Hepatic stellate cell (primary cell): ENCODE data around the gene BMPR2.
A peak's percentile ranks its signal among the peaks of the same experiment; 100 is the strongest.
"Not testable (repeated sequence)": the region's sequence is repeated elsewhere in the genome, so short reads cannot be mapped to it uniquely, and the experiment has no call there.

Experiments
- DNase-seq: peaks from one replicate; pipeline ENCODE4 v3.0.0; 2011; ENCODE audit warnings: low spot score

The BMPR2 gene

DNA sequence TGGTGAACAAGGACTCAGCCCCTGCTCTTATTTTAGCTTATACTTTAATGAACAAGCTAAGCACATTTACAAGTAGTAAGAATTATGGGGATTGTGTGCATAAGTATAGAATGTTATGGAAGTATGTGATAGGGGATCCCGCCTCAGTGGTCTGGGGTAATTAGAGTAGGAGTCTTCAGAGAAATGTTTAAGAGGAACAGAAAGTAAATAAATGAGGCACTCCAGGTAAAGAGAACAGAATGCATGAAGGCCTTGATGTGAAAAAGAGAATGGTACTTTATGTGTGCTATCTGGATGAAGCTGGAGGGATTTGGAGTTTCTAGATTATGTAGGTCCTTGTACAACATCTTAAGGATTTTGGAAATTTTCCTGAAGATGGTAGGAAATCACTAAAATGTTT lies 76.6 kb downstream of the BMPR2 start:
- no peak for DNase-seq

- no peak for DNase-seq
Observed at GRCh38 chr2:202454536-202454935, 78.4 kb downstream of the BMPR2 start.

DNA sequence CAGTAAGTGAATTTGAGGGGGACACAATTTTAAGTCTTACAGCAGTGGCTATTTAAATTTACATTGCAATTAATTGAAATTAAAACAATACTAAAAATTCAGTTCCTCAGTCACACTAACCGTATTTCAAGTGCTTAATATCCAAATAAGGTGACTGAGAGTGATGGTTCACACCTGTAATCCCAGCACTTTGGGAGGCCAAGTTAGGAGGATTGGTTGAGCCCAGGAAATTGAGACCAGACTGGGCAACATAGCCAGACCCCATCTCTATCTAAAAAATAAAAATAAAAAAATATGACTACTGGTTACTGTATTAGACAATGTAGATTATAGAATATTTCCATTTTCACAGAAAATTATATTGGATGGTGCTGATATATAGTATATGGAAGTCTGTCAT lies 79.0 kb downstream of the BMPR2 start:
- DNase-seq, result no peak

DNA sequence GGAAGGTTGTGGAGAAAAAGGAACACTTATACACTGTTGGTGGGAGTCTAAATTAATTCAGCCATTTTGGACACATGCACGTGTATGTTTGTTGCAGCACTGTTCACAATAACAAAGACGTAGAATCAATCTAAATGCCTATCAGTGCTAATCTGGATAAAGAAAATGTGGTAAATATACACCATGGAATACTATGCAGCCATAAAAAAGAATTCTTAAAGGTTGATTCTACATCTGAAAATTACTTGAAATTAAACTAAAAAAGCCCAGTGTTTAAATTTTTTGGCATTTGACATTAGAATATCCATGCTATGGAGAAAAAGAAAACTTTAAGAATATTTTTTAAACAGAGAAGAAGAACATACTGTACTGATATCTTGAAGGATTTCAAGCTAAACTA lies 84.0 kb downstream of the BMPR2 start:
- no peak for DNase-seq

- no peak for DNase-seq
Observed at GRCh38 chr2:202479090-202479489, 103.0 kb downstream of the BMPR2 start.

GRCh38 chr2:202479610-202480009 lies 103.5 kb downstream of the BMPR2 start:
- DNase-seq, result no peak

DNA sequence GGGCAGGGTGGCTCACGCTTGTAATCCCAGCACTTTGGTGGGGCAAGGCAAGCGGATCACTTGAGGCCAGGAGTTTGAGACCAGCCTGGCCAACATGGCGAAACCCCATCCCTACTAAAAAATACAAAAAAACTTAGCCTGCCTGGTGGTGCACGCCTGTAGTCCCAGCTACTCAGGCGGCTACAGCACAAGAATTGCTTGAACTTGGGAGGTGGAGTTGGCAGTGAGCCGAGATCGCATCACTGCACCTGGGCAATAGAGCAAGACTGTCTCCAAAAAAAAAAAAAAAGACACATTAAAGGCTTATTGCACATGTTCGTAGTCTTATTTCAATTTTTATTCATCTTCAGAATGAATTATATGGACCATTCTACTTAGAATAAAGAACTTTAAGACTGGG lies 110.2 kb downstream of the BMPR2 start:
- DNase-seq, result no peak

DNA sequence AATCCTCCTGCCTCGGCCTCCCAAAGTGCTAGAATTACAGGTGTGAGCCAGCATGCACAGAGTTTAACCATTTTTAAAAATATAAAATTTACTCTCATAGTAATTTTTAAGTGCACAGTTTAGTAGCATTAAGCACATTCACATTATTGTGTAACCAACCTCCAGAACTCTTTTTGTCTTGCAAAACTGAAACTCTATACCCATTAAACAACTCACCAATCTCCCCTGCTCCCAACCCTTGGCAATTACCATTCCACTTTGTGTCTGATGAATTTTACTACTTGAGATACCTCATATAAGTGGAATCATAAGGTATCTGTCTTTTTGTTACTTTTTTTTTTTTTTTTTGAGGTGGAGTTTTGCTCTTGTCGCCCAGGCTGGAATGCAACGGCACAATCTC lies 112.5 kb downstream of the BMPR2 start:
- DNase-seq, result no peak

DNA sequence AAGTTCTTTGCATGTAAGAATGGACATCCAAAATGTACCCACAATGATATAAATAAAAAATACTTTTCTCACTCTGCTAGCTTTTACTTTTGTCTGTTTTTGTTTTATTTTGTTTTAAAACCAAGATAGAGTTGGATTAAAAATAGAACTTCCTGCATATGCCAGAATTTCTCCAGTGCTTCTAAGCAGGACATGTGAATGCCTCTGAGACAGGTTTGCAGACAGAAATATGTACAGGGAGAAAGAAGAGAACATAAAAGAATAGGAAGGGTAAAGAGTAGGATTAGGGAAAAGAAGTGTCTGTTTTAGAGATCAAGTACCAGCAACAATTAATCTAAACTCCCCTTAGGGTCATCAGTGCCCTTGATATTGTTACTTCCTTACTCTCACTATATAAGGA lies 114.4 kb downstream of the BMPR2 start:
- DNase-seq, result no peak

DNA sequence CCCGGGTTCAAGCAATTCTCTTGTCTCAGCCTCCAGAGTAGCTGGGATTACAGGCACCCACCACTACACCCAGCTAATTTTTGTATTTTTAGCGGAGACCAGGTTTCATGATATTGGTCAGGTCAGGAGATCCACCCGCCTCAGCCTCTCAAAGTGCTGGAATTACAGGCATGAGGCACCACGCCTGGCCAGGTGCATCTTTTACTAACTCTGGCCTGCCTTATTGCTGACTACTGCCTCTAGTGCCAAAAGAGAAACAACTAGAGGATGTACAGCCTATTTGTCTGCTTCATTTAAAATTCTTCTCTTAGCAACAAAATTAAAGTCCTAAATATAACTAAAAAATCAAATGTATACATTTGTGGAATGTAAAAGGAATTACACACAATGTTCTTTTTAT lies 115.4 kb downstream of the BMPR2 start:
- DNase-seq, result no peak

GRCh38 chr2:202494300-202495229 lies 118.4 kb downstream of the BMPR2 start:
- peak; percentile 86 for DNase-seq

- no peak for DNase-seq
Observed at GRCh38 chr2:202495230-202495604, 119.1 kb downstream of the BMPR2 start.

DNA sequence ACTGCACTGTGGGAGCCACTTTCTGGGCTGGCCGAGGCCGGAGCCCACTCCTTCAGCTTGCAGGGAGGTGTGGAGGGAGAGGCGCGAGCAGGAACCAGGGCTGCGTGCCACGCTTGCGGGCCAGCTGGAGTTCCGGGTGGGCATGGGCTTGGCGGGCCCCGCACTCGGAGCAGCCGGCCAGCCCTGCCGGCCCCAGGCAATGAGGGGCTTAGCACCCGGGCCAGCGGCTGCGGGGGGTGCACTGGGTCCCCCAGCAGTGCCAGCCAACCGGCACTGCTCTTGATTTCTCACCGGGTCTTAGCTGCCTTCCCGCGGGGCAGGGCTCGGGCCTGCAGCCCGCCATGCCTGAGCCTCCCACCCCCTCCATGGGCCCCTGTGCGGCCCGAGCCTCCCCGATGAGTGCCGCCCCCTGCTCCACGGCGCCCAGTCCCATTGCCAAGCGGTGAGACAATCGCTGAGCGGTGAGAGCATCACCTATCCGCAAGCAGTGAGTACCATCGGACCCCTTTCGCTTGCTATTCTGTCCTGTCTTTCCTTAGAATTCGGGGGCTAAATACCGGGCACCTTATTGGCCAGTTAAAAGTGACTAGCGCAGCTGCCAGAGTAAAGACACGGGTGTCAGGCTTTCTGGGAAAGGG lies 120.8 kb downstream of the BMPR2 start:
- not testable (repeated sequence) for DNase-seq

DNA sequence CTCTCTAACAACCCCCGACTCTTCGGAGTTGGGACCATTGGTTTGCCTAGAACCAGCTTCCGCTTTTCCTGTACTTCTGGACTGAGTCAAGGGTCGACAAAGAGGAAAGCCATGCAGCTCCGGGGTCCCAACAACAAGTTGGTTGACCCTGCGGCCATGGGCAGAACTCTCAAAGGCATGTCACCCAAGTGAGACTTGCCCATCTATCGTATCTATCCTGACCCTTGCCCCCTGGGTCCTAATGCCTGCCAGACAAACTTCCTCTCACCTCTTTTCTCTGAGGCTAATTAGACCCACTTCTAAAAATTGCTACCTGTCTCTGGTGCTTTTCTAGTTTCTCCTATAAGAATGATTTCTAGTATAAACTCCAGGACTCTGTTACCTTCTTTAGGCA lies 121.3 kb downstream of the BMPR2 start:
- DNase-seq, result not testable (repeated sequence)

- not testable (repeated sequence) for DNase-seq
Observed at GRCh38 chr2:202499841-202500240, 123.7 kb downstream of the BMPR2 start.

DNA sequence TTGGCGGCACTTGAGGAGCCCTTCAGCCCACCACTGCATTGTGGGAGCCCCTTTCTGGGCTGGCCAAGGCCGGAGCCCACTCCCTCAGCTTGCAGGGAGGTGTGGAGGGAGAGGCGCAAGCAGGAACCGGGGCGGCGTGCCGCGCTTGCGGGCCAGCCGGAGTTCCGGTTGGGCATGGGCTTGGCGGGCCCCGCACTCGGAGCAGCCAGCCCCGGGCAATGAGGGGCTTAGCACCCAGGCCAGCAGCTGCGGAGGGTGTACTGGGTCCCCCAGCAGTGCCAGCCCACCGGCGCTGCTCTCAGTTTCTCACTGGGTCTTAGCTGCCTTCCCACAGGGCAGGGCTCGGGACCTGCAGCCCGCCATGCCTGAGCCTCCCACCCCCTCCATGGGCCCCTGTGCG lies 127.1 kb downstream of the BMPR2 start:
- not testable (repeated sequence) for DNase-seq

DNA sequence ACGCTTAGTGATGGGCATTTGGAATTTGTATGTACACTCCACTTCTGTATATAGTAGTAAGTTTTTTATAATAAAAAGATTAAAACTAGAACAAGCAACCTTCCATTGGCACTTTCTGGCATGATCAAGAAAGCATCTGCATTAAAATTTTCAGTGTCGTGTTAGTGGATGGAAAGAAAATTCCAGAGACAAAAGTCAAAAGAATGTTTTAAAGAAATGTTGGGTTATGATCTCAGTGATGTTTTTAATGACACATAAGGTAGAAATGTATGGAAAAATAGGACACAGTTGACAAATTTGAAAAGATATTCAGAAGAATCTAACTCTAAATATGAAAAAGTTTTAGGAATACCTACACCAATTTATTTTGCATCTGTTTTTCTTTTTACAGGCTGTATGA lies 132.6 kb downstream of the BMPR2 start:
- DNase-seq, result peak; percentile 66

GRCh38 chr2:202510911-202511310 lies 134.8 kb downstream of the BMPR2 start:
- DNase-seq, result no peak

DNA sequence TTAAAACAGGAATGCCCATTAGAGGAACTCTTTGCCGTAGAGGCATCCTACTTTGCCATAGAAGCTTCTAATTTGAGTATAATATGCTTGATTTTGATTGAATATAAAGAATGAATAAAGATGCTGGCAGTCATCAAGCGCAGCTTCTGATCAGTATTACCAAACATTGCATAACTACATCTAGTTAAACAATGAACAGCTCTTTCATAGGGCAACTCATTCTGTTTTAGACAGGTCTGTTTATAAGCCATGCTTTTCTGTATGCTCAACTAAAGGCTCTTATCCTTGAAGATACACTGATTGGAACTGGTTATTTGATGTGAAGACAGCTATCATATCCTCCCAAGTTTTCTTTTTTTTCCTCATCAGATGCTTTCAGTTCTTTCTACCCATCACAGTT lies 136.0 kb downstream of the BMPR2 start:
- no peak for DNase-seq

DNA sequence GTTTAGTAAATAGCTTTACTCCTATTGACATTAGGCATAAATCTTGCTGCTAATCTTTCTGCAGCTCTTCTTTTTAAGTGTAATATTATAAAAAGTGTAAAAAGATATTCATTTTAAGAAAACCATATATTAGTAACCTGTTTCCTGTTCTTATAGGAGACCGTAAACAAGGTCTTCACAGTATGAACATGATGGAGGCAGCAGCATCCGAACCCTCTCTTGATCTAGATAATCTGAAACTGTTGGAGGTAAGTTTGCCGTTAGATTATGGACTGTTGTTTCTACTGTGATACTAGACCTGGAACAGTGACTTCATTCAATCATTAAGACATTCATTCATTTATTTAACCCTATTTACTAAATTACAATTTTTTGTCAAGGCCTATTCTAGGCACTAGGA lies 138.6 kb downstream of the BMPR2 start:
- DNase-seq, result no peak

- DNase-seq, result no peak
Observed at GRCh38 chr2:202519453-202519852, 143.3 kb downstream of the BMPR2 start.

DNA sequence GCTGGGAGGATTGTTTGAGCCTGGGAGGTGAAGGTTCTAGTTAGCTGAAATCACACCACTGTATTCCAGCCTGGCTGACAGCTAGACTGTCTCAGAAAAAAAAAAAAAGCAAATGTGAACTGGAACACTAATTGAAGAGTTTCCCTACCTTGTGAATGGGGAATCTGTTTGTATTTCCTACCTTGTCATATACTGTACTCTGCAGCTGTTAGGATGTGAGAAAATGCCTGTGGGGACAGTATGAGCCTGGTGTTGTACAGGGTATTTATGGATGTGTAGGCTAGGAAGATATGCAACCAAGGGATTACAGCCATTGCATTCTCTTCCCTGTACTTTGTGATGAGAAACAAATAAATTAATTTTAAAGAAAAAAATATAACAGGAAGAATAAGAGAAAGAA lies 145.3 kb downstream of the BMPR2 start:
- no peak for DNase-seq

DNA sequence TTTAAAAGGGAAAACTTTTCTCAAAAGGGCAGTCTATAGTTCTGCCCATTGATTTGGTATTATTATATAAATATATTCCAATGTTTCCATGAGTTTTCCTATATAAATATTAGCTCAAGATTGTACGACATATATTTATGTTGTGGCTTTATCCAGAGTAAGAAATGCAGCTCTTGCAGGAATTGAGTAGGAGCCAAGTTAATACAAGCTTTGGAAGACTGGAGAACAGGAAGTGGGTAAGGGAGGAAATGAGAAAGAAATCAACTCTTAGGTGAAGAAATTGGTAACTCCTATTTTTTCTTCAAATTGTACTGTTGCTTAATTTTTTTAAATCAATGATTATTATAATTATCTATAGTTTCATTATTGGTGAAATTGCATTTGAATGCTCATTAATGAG lies 153.3 kb downstream of the BMPR2 start:
- DNase-seq, result peak; percentile 28

GRCh38 chr2:202530038-202530437 lies 153.9 kb downstream of the BMPR2 start:
- no peak for DNase-seq
